OCI-LY1 (cell line): Measurements from ENCODE around the gene HDAC7.

Experiments
- EZH2 ChIP-seq: fragments of 200-600 bp; sonication (generic), shearing (Covaris generic); IDR thresholded peaks from 2 replicates; pipeline ENCODE4 v1.8.0; 2017; ENCODE audit warnings: borderline replicate concordance, mixed run types, mild to moderate bottlenecking, antibody characterized with exemption, low read length, moderate library complexity, mixed read lengths
- TF ChIP-seq, protein P1 (sequence below): fragments of 200-600 bp; sonication (generic), shearing (Covaris generic); IDR thresholded peaks from 2 replicates; pipeline ENCODE4 v1.5.1; 2017; ENCODE audit warnings: mild to moderate bottlenecking, antibody characterized with exemption, low read length, moderate library complexity, mixed read lengths

DNA sequence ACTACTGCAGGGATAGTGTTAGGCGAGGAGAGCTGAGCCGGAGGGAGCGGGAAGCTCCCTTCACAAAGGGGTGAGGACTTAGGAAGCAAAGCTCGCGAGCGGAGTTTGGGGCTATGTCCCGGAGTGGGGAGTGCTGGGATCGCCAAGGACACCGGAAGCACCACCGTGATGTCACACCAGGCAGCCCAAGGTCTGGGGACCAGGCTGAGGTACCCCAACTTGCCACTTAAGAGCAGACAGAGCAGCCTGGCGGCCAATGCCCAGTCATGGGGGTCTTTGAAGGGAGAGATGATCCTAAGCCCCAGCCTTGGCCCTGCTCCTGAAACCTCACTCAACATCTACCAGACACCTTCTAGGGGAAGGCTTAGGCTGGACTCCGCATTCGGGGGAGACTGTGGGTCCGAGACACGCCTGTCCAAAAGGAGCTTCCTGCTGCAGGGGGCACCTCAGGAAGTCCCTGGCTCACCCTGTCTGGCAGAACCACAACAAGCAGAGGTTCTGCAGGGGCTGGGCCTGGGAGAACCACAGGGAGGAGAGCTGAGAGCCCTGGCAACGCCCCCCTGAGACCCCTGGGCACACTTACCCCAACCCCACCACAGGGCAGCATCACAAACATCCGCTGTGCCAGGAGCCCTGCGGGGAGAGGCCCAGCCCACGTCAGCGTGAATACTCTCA lies 28.9 kb downstream of the HDAC7 start:
- TF ChIP-seq EZH2 = no peak
- TF ChIP-seq, protein P1, sequence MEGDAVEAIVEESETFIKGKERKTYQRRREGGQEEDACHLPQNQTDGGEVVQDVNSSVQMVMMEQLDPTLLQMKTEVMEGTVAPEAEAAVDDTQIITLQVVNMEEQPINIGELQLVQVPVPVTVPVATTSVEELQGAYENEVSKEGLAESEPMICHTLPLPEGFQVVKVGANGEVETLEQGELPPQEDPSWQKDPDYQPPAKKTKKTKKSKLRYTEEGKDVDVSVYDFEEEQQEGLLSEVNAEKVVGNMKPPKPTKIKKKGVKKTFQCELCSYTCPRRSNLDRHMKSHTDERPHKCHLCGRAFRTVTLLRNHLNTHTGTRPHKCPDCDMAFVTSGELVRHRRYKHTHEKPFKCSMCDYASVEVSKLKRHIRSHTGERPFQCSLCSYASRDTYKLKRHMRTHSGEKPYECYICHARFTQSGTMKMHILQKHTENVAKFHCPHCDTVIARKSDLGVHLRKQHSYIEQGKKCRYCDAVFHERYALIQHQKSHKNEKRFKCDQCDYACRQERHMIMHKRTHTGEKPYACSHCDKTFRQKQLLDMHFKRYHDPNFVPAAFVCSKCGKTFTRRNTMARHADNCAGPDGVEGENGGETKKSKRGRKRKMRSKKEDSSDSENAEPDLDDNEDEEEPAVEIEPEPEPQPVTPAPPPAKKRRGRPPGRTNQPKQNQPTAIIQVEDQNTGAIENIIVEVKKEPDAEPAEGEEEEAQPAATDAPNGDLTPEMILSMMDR = no peak
